ENCODE results near the gene GTF2F2. TPM values are rescaled to one million over a fixed set of nuclear protein-coding genes. Genes with fewer than 3 reads are reported as not detected.

The GTF2F2 gene
- total RNA-seq, 1 experiment from 2014 or later, result 40.1 TPM

DNA sequence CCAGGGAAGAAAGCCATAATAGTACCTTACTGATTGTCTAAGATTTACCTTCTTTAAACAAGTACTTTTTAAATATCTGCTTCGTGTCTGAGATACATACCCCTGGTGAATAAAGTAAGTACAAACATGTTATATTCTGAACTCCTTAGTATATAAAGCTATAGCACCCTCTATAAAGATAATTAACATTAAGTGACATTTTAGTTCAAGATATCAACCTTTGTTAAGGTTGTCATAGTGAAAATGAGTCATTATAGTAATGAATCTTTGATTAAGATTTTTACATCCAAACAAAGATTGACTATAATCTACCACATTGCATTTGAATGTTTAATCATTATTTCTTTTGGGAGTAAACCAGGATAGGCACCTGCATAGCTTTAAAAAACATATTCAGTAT lies 135.9 kb downstream of the GTF2F2 start:
- Histone ChIP-seq H3K4me2 (ENCODE audit: low read length) (no peak overlapping the region), H3K27me3 (ENCODE audit: insufficient read depth, low read length) (no peaks in the 10 kb centered on the region), H3K9ac (ENCODE audit: low read length) (no peak overlapping the region), H3K79me2 (ENCODE audit: insufficient read depth, low read length) (0 out of 2 replicates have a peak, but pooled peaks cover 5% of the 10 kb centered on the region), H3K36me3 (ENCODE audit: control insufficient read depth in 1 of 2, insufficient read depth in 2 of 2, low read length in 2 of 2) (no peaks in the 10 kb centered on the region), H4K20me1 (ENCODE audit: insufficient read depth) (no peaks in the 10 kb centered on the region), H2AFZ (ENCODE audit: low read depth, low read length, poor library complexity, severe bottlenecking) (no peak overlapping the region), H3K4me3 (replicated peaks in 1 of 2; ENCODE audit: low read depth in 1 of 2, low read length in 2 of 2) (no peak overlapping the region), H3K9me3 (ENCODE audit: control insufficient read depth in 1 of 2, insufficient read depth in 1 of 2, low read depth in 1 of 2, low read length in 2 of 2) (no peaks in the 10 kb centered on the region), H3K4me1 (ENCODE audit: control insufficient read depth in 1 of 2, insufficient read depth in 2 of 2, low read length in 2 of 2) (peaks cover 27 to 30% of the 10 kb centered on the region in 2 experiments; a peak in 3 of 4 replicates), H3K27ac (ENCODE audit: low read depth, low read length) (no peak overlapping the region), H3K9me2 (ENCODE audit: insufficient read depth) (no peaks in the 10 kb centered on the region)
- ChIA-PET CTCF (no interaction called here), POLR2A (no interaction called here), RAD21 (ENCODE audit: low non-redundant PET in 1 of 2, low total read pairs in 2 of 2, uncharacterized antibody in 2 of 2, unreplicated experiment in 2 of 2) (no interaction called here)
- TF ChIP-seq JUND (IDR thresholded peaks at IDR 0.05), result no peak
- TF ChIP-seq, protein P1, sequence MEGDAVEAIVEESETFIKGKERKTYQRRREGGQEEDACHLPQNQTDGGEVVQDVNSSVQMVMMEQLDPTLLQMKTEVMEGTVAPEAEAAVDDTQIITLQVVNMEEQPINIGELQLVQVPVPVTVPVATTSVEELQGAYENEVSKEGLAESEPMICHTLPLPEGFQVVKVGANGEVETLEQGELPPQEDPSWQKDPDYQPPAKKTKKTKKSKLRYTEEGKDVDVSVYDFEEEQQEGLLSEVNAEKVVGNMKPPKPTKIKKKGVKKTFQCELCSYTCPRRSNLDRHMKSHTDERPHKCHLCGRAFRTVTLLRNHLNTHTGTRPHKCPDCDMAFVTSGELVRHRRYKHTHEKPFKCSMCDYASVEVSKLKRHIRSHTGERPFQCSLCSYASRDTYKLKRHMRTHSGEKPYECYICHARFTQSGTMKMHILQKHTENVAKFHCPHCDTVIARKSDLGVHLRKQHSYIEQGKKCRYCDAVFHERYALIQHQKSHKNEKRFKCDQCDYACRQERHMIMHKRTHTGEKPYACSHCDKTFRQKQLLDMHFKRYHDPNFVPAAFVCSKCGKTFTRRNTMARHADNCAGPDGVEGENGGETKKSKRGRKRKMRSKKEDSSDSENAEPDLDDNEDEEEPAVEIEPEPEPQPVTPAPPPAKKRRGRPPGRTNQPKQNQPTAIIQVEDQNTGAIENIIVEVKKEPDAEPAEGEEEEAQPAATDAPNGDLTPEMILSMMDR (IDR thresholded peaks at IDR 0.05 in 2 of 3, conservative IDR thresholded peaks at IDR 0.05 in 1 of 3; ENCODE audit: borderline replicate concordance in 1 of 3, insufficient read depth in 1 of 3, low read depth in 2 of 3, low read length in 2 of 3), result no peak
- TF ChIP-seq POLR2A (IDR thresholded peaks at IDR 0.05; ENCODE audit: borderline replicate concordance, extremely low read depth, insufficient read depth, insufficient read length), result no peak
- no peak for TF ChIP-seq CEBPB (IDR thresholded peaks at IDR 0.05; ENCODE audit: low read depth)
- TF ChIP-seq, protein P2, sequence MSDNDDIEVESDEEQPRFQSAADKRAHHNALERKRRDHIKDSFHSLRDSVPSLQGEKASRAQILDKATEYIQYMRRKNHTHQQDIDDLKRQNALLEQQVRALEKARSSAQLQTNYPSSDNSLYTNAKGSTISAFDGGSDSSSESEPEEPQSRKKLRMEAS (IDR thresholded peaks at IDR 0.05), result no peak
- no peak for TF ChIP-seq SRF (IDR thresholded peaks at IDR 0.05; ENCODE audit: low read depth)
- TF ChIP-seq, protein P3, sequence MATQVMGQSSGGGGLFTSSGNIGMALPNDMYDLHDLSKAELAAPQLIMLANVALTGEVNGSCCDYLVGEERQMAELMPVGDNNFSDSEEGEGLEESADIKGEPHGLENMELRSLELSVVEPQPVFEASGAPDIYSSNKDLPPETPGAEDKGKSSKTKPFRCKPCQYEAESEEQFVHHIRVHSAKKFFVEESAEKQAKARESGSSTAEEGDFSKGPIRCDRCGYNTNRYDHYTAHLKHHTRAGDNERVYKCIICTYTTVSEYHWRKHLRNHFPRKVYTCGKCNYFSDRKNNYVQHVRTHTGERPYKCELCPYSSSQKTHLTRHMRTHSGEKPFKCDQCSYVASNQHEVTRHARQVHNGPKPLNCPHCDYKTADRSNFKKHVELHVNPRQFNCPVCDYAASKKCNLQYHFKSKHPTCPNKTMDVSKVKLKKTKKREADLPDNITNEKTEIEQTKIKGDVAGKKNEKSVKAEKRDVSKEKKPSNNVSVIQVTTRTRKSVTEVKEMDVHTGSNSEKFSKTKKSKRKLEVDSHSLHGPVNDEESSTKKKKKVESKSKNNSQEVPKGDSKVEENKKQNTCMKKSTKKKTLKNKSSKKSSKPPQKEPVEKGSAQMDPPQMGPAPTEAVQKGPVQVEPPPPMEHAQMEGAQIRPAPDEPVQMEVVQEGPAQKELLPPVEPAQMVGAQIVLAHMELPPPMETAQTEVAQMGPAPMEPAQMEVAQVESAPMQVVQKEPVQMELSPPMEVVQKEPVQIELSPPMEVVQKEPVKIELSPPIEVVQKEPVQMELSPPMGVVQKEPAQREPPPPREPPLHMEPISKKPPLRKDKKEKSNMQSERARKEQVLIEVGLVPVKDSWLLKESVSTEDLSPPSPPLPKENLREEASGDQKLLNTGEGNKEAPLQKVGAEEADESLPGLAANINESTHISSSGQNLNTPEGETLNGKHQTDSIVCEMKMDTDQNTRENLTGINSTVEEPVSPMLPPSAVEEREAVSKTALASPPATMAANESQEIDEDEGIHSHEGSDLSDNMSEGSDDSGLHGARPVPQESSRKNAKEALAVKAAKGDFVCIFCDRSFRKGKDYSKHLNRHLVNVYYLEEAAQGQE (IDR thresholded peaks at IDR 0.05; ENCODE audit: low read depth), result no peak
- no peak for TF ChIP-seq ZNF274 (IDR thresholded peaks at IDR 0.05; ENCODE audit: low read depth, low read length)
- no peak for TF ChIP-seq ZFX (IDR thresholded peaks at IDR 0.05)
- no peak for TF ChIP-seq ELF1 (IDR thresholded peaks at IDR 0.05; ENCODE audit: borderline replicate concordance, low read depth)
- TF ChIP-seq TCF7L2 (IDR thresholded peaks at IDR 0.05; ENCODE audit: borderline replicate concordance, extremely low read depth, insufficient read depth, insufficient read length), result no peak
- TF ChIP-seq EZH2 (IDR thresholded peaks at IDR 0.05), result no peak
- BruUV-seq (replicated peaks), result no TSS peak
- ATAC-seq (no peak), DNase-seq (ENCODE audit: low read depth, low spot score) (no peak)
- intact Hi-C loops (cut with micrococcal nuclease), result no loop called here

All from HCT116 (cell line).